HepG2 (cell line): ENCODE data around the gene DCAF15. TPM values are rescaled to one million over a fixed set of nuclear protein-coding genes. Genes with fewer than 3 reads are reported as not detected.

Experiments used
- GABPB1 ChIP-seq: IDR thresholded peaks from 2 replicates; pipeline ENCODE4 v1.6.1; 2016; ENCODE audit warnings: mild to moderate bottlenecking, missing genetic modification reagents, moderate library complexity, missing compliant biosample characterization
- KDM5B ChIP-seq: sonication (generic); formaldehyde crosslinking; IDR thresholded peaks from 2 replicates; pipeline ENCODE4 v1.4.0; 2020; ENCODE audit warnings: missing genetic modification reagents, mild to moderate bottlenecking, borderline replicate concordance
- KIAA2018 ChIP-seq: sonication (generic); formaldehyde crosslinking; IDR thresholded peaks from 2 replicates; pipeline ENCODE4 v1.5.0; 2020; ENCODE audit warnings: mild to moderate bottlenecking, missing genetic modification reagents, borderline replicate concordance
- KMT2B ChIP-seq: IDR thresholded peaks from 2 replicates; pipeline ENCODE4 v1.6.1; 2016; ENCODE audit warnings: missing genetic modification reagents, missing compliant biosample characterization
- PBX3 ChIP-seq: sonication (generic); formaldehyde crosslinking; IDR thresholded peaks from 2 replicates; pipeline ENCODE4 v1.8.1; 2023; ENCODE audit warnings: missing genetic modification reagents, inconsistent platforms, borderline replicate concordance
- PITX1 ChIP-seq: sonication (generic); formaldehyde crosslinking; IDR thresholded peaks from 2 replicates; pipeline ENCODE4 v1.5.1; 2020; ENCODE audit warnings: mild to moderate bottlenecking, missing genetic modification reagents
- REPIN1 ChIP-seq: sonication (generic); formaldehyde crosslinking; IDR thresholded peaks from 2 replicates; pipeline ENCODE4 v1.8.0; 2022; ENCODE audit warnings: missing genetic modification reagents, low read depth, mild to moderate bottlenecking, borderline replicate concordance
- SKI ChIP-seq: fragments of 450-650 bp; IDR thresholded peaks from one replicate; pipeline ENCODE4 v1.6.1; 2018; ENCODE audit warnings: mild to moderate bottlenecking; ENCODE audit not compliant: partially characterized antibody
- TGIF2 ChIP-seq: IDR thresholded peaks from 2 replicates; pipeline ENCODE4 v1.6.1; 2016; ENCODE audit warnings: control low read depth, missing compliant biosample characterization
- ZFX ChIP-seq: sonication (generic); formaldehyde crosslinking; IDR thresholded peaks from 2 replicates; pipeline ENCODE4 v1.4.0; 2020; ENCODE audit warnings: mild to moderate bottlenecking, low read depth, missing genetic modification reagents, moderate library complexity
- ZNF12 ChIP-seq: sonication (generic); formaldehyde crosslinking; IDR thresholded peaks from 2 replicates; pipeline ENCODE4 v1.5.0; 2020; ENCODE audit warnings: missing genetic modification reagents
- ZNF276 ChIP-seq: sonication (generic); formaldehyde crosslinking; IDR thresholded peaks from 2 replicates; pipeline ENCODE4 v1.4.0; 2020; ENCODE audit warnings: mild to moderate bottlenecking, low read depth, missing genetic modification reagents
- ZNF563 ChIP-seq: sonication (generic); formaldehyde crosslinking; IDR thresholded peaks from 2 replicates; pipeline ENCODE4 v1.8.0; 2022; ENCODE audit warnings: mild to moderate bottlenecking, moderate library complexity, missing genetic modification reagents
- ZNF576 ChIP-seq: sonication (generic); formaldehyde crosslinking; IDR thresholded peaks from 2 replicates; pipeline ENCODE4 v1.4.0; 2020; ENCODE audit warnings: mild to moderate bottlenecking, missing genetic modification reagents
- polyA plus RNA-seq, 8 experiments: library from polyadenylated mRNA; depleted of rRNA in 3 of 8; stranded (reverse) in 7 of 8; unstranded in 1 of 8; fragments of >200 nt; fragmentation: Illumina TruSeq in 4 of 8; extraction: Trizol in 4 of 8; gene quantifications; 2 replicates each; pipeline versions ENCODE4 v1.2.1 to v1.2.3, GENCODE V29; 2011 to 2016; ENCODE audit warnings: low read depth in 4 of 8, missing spikeins in 1 of 8, mixed read lengths in 1 of 8; ENCODE audit not compliant: insufficient read depth in 1 of 8
- total RNA-seq, 5 experiments: library from RNA; depleted of rRNA; stranded (reverse); fragments of >200 nt; fragmentation: Illumina TruSeq; extraction: Trizol; gene quantifications; 2 replicates each; pipeline ENCODE4 v1.2.3, GENCODE V29; 2016; ENCODE audit warnings: low read depth in 1 of 5

The DCAF15 gene
- total and polyA plus RNA-seq, 2 of the 13 experiments (the other 11 are each of a cell fraction or from before 2014, with no cell fraction given), result 13.6 to 14.0 TPM

GRCh38 chr19:13905634-13906520, 46.4 kb upstream of the DCAF15 start, which contains the start of the genes BRME1 and CC2D1A (continued):
- TF ChIP-seq KIAA2018 (CRISPR knock-in tag), result no peak
- peak; percentile 75; the same call in 1 of the 2 replicates for TF ChIP-seq REPIN1
- peak; percentile 94 for TF ChIP-seq ZFX (CRISPR knock-in tag)
- TF ChIP-seq GABPB1 (CRISPR knock-in tag), result peak; percentile 93
- TF ChIP-seq SKI, result no peak
- peak; percentile 47; the same call in 1 of the 2 replicates for TF ChIP-seq PITX1 (CRISPR knock-in tag)
- no peak for TF ChIP-seq ZNF12
- TF ChIP-seq KDM5B, result peak; percentile 94
- peak; percentile 86; the same call in 1 of the 2 replicates for TF ChIP-seq ZNF563
- no peak for TF ChIP-seq TGIF2 (CRISPR knock-in tag)
- no peak; the same call in 1 of the 2 replicates for TF ChIP-seq ZNF576 (CRISPR knock-in tag)
- peak; percentile 63; the same call in 1 of the 2 replicates for TF ChIP-seq KMT2B
- peak; percentile 79 for TF ChIP-seq ZNF276 (CRISPR knock-in tag)
- TF ChIP-seq PBX3 (CRISPR knock-in tag), result no peak
